Posterior cingulate gyrus (tissue), 11 donors: ENCODE data around the gene MYCL.

Experiments
- DNase-seq, 10 donors: peaks; one replicate each; pipeline versions ENCODE4 v3.0.0 to v3.0.0-alpha.2; 2020 to 2021; ENCODE audit warnings: mixed read lengths in 3 of 10
- intact Hi-C: fragments of 100-400 bp; cut with DNase I; formaldehyde crosslinking; loops from one replicate; pipeline ENCODE4 v1.15.1; 2023

Gene MYCL

DNA sequence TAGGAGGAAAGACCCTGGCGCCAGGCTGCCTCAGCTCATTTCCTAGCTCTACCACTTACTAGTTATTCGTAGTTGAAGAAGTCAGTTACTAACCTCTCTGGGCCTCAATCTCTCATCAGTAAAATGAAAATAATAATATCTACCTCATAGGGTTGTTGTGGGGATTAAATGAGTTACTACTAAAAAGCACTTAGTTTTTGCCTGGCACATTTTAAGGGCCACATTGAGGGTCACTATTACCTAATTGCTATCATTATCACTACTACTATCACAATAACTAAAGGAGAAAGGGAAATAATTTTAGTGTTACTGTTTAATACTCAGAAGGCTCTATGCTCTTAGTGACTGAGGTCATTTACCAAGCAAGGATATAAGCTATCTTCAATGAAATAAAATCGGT, 43.4 kb downstream of the MYCL start:
- intact Hi-C loops, result no loop called here
- no peak for DNase-seq

- no peak for DNase-seq
- intact Hi-C loops, result no loop called here
Measured at GRCh38 chr1:39857126-39857878, 44.4 kb downstream of the MYCL start.

- intact Hi-C loops, result no loop called here
- DNase-seq, result no peak
Measured at GRCh38 chr1:39854738-39855137, 47.0 kb downstream of the MYCL start.

- DNase-seq, result no peak
- intact Hi-C loops, result no loop called here
Measured at GRCh38 chr1:39854314-39854713, 47.4 kb downstream of the MYCL start.

DNA sequence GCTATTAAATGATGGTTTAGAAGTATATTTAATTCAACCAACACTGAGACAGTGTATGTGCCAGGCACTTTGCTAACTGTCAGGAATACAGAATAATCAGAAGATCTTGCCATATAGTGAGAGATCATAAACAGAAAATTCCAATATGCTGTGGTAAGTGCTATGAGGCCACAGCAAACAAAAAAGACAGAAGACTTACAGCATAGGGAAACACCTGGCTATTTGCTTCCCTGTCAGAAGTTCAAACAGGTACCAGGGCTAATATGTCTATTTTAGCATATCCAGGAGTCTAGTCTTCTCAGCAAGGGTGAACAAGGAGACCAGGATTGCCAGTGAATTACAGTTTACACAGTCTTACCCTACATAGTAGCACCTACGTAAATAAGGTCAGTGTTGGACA, 48.8 kb downstream of the MYCL start:
- no peak for DNase-seq
- intact Hi-C loops, result no loop called here

GRCh38 chr1:39852214-39852791, 49.4 kb downstream of the MYCL start:
- no peak for DNase-seq
- intact Hi-C loops, result no loop called here

DNA sequence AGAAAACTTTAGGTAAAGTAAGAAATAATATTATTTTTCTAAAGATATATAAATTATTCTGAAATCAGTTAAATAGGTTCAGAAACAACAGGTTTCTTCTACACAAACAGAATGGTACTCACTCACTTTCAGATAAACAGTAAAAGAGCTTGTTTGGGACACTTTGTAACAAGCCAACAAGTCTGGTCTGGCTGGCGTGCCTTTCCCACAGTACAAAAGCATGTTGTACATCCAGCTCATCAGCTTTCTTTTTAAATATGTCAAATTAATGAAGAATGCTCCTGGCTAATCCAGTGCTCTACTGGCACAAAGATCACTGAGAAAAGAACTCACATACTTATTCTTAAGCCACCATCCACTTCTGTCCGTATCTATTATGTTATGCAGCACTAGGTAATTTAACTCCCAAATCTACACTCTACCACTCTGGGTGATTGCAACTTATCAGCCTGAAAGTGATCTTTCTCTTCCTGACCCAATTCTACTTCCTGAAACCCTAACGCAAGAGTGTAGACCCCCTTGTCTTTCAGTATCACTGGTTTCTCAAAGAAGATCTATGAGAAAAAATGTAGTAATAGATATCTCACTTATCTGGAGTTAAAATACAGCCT, 51.0 kb downstream of the MYCL start:
- intact Hi-C loops, result no loop called here
- no peak for DNase-seq

DNA sequence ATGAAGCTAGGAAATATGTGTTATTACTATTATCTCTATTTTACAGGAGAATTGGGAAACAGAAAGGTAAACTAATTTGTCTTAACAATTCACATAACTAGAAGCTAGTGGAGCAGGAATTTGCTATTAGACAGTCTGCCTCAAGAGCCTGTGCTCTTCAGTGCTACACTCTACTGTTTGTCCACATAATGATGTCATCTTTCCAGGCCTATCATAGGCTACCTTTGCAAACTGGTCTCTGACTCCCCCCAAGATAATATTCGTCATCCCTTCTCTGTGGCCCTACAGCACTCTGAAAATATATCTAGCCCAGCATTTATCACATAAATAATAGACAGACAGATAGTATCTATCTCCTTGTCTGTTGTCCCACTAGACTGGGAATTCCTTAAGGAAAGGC, 52.5 kb downstream of the MYCL start:
- intact Hi-C loops, result loop anchor here (10.0 kb wide), 1 partner anchor 56 kb away; the partner anchor contains the start of gene MYCL

DNA sequence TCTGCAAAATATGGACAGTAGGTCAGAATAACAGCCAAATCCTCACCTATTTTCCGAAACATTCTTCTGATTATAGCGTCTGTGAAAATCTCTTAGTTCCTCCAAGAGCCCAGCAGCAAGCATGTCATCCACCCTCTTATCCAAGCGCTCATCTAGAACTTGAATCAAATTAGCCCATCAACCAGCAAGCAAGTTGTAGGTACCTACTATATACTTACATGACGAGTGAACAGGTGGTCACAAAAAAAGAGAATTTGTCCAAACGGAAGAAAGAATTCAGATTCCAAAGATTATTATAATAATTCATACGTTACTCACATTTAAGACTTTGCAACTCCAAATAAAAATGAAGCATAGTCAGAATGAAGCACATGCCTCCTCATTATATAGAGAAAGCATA, 53.8 kb downstream of the MYCL start:
- no peak for DNase-seq
- intact Hi-C loops, result loop anchor here (10.0 kb wide), 1 partner anchor 57 kb away; the partner anchor contains the start of gene MYCL

More for the DNA sequence above, 52.5 kb downstream of the MYCL start:
- no peak for DNase-seq

GRCh38 chr1:39846796-39847195, 54.9 kb downstream of the MYCL start:
- intact Hi-C loops, result loop anchor here (10.0 kb wide), 1 partner anchor 58 kb away; the partner anchor contains the start of gene MYCL
- no peak for DNase-seq

GRCh38 chr1:39845569-39846566, 55.8 kb downstream of the MYCL start:
- intact Hi-C loops, result loop anchor here (10.0 kb wide), 1 partner anchor 59 kb away; the partner anchor contains the start of gene MYCL
- DNase-seq, result peak; percentile 27 to 94 (median 62)
